SK-N-SH (cell line): Measurements from ENCODE around the gene EFNB1.

ENCODE experiments used
- CTCF ChIP-seq: fragments of 200-600 bp; sonication (generic); IDR thresholded peaks from 2 replicates; pipeline ENCODE4 v1.6.1; 2017; ENCODE audit warnings: antibody characterized with exemption, mild to moderate bottlenecking, moderate library complexity
- GABPA ChIP-seq: IDR thresholded peaks from 2 replicates; pipeline ENCODE4 v1.4.0; 2012; ENCODE audit warnings: low read depth, mild to moderate bottlenecking
- MAX ChIP-seq: IDR thresholded peaks from 2 replicates; pipeline ENCODE4 v1.4.0; 2012; ENCODE audit warnings: low read depth
- POLR2AphosphoS5 ChIP-seq: IDR thresholded peaks from 2 replicates; pipeline ENCODE4 v1.6.1; 2012; ENCODE audit warnings: low read depth, low read length
- RAD21 ChIP-seq: IDR thresholded peaks from 2 replicates; pipeline ENCODE4 v1.6.1; 2012; ENCODE audit warnings: mild to moderate bottlenecking, low read length
- TAF1 ChIP-seq: IDR thresholded peaks from 2 replicates; pipeline ENCODE4 v1.6.1; 2012; ENCODE audit warnings: low read depth, mild to moderate bottlenecking, low read length, moderate library complexity, borderline replicate concordance
- YY1 ChIP-seq: IDR thresholded peaks from 2 replicates; pipeline ENCODE4 v1.4.0; 2012; ENCODE audit warnings: low read depth, mild to moderate bottlenecking
- TF ChIP-seq, protein P1 (sequence below): IDR thresholded peaks from 2 replicates; pipeline ENCODE4; 2012
- TF ChIP-seq, protein P2 (sequence below): IDR thresholded peaks from 2 replicates; pipeline ENCODE4 v1.6.1; 2012; ENCODE audit warnings: mild to moderate bottlenecking, low read depth, low read length, moderate library complexity

- TF ChIP-seq, protein P1, sequence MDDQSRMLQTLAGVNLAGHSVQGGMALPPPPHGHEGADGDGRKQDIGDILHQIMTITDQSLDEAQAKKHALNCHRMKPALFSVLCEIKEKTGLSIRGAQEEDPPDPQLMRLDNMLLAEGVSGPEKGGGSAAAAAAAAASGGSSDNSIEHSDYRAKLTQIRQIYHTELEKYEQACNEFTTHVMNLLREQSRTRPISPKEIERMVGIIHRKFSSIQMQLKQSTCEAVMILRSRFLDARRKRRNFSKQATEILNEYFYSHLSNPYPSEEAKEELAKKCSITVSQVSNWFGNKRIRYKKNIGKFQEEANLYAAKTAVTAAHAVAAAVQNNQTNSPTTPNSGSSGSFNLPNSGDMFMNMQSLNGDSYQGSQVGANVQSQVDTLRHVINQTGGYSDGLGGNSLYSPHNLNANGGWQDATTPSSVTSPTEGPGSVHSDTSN = no peak
- TF ChIP-seq YY1 (no peak), CTCF (no peak), POLR2AphosphoS5 (no peak), MAX (no peak), RAD21 (no peak), GABPA (no peak), TAF1 (no peak)
- TF ChIP-seq, protein P2, sequence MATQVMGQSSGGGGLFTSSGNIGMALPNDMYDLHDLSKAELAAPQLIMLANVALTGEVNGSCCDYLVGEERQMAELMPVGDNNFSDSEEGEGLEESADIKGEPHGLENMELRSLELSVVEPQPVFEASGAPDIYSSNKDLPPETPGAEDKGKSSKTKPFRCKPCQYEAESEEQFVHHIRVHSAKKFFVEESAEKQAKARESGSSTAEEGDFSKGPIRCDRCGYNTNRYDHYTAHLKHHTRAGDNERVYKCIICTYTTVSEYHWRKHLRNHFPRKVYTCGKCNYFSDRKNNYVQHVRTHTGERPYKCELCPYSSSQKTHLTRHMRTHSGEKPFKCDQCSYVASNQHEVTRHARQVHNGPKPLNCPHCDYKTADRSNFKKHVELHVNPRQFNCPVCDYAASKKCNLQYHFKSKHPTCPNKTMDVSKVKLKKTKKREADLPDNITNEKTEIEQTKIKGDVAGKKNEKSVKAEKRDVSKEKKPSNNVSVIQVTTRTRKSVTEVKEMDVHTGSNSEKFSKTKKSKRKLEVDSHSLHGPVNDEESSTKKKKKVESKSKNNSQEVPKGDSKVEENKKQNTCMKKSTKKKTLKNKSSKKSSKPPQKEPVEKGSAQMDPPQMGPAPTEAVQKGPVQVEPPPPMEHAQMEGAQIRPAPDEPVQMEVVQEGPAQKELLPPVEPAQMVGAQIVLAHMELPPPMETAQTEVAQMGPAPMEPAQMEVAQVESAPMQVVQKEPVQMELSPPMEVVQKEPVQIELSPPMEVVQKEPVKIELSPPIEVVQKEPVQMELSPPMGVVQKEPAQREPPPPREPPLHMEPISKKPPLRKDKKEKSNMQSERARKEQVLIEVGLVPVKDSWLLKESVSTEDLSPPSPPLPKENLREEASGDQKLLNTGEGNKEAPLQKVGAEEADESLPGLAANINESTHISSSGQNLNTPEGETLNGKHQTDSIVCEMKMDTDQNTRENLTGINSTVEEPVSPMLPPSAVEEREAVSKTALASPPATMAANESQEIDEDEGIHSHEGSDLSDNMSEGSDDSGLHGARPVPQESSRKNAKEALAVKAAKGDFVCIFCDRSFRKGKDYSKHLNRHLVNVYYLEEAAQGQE = no peak
Observed at GRCh38 chrX:68874076-68874475, 45.3 kb downstream of the EFNB1 start.
